K562 (cell line): ENCODE results near the gene KLF13. TPM values are rescaled to one million over a fixed set of nuclear protein-coding genes. Genes with fewer than 3 reads are reported as not detected.

Experiments used
- ATAC-seq: fragments of 200-7000 bp; cut with Tn5 transposase; 3 replicates; pipeline ENCODE4 v1.9.1; 2020; ENCODE audit warnings: moderate library complexity
- BruUV-seq: library from RNA; stranded (reverse); fragments of 400-500 nt; replicated peaks from 2 replicates; lab custom pipeline; 2021; lab: Mats Ljungman, UMichigan
- CTCF ChIA-PET: fragments of 300-600 bp; formaldehyde crosslinking; extraction: SDS; loops from one replicate; lab custom pipeline; 2021; ENCODE audit warnings: low intra/inter-chr PET ratio; lab: Yijun Ruan, JAX
- POLR2A ChIA-PET: fragments of 300-600, 350-650 bp; sonication (Branson Sonifier 250); formaldehyde crosslinking; extraction: SDS; loops from one replicate; lab custom pipeline; 2021; ENCODE audit warnings: antibody characterized with exemption, inconsistent platforms; lab: Yijun Ruan, JAX
- DNase-seq, 4 experiments: peaks; one replicate each; pipeline versions ENCODE4 v3.0.0 to v3.0.0-alpha.2; 2011 to 2018; ENCODE audit warnings: low spot score in 3 of 4, mixed read lengths in 3 of 4; ENCODE audit errors: extremely low read depth in 1 of 4
- FAIRE-seq: peaks from 2 replicates; lab custom pipeline; 2011; peaks lifted over from hg19 to GRCh38; lab: Jason Lieb, UNC
- H2AFZ ChIP-seq: 2 replicates; pipeline ENCODE4 v1.6.0; 2011; ENCODE audit warnings: low read depth, low read length, control low read depth, inconsistent platforms
- H3K27ac ChIP-seq: fragments of 200-600 bp; 3 replicates; pipeline ENCODE4 v1.8.0; 2011; ENCODE audit warnings: low read depth, mild to moderate bottlenecking, control low read depth, inconsistent platforms, low read length, moderate library complexity, mixed read lengths; ENCODE audit errors: extremely low read depth
- H3K27me3 ChIP-seq, 2 experiments: fragments of 300-600 bp in 1 of 2; 2 replicates in 1 of 2; 3 replicates in 1 of 2; pipeline versions ENCODE4 v1.6.0 to v1.8.0; 2011; ENCODE audit warnings: inconsistent platforms in 2 of 2, low read length in 2 of 2, mild to moderate bottlenecking in 1 of 2, mixed read lengths in 1 of 2, moderate library complexity in 1 of 2; ENCODE audit not compliant: control insufficient read depth in 2 of 2, insufficient read depth in 2 of 2
- H3K36me3 ChIP-seq: fragments of 300-600 bp; 3 replicates; pipeline ENCODE4 v1.8.0; 2011; ENCODE audit warnings: mild to moderate bottlenecking, low read length, inconsistent platforms; ENCODE audit not compliant: control insufficient read depth, insufficient read depth
- H3K4me1 ChIP-seq, 2 experiments: fragments of 200-600 bp in 1 of 2; replicated peaks in 1 of 2; 2 replicates in 1 of 2; 3 replicates in 1 of 2; pipeline versions ENCODE4 v1.5.1 to v1.8.0; 2011; ENCODE audit warnings: inconsistent platforms in 2 of 2, low read length in 2 of 2, mild to moderate bottlenecking in 1 of 2, mixed read lengths in 1 of 2, moderate library complexity in 1 of 2; ENCODE audit not compliant: control insufficient read depth in 2 of 2, insufficient read depth in 2 of 2
- H3K4me2 ChIP-seq: 2 replicates; pipeline ENCODE4 v1.6.1; 2011; ENCODE audit warnings: low read length, control low read depth, inconsistent platforms, mixed read lengths; ENCODE audit not compliant: insufficient read depth
- H3K4me3 ChIP-seq: fragments of 200-600 bp; sonication (generic), shearing (Covaris generic); 2 replicates; pipeline ENCODE4 v1.5.1; 2016; ENCODE audit warnings: control low read depth, inconsistent platforms
- H3K79me2 ChIP-seq: fragments of 200-600 bp; 3 replicates; pipeline ENCODE4 v1.8.0; 2011; ENCODE audit warnings: low read length, inconsistent platforms; ENCODE audit not compliant: control insufficient read depth, insufficient read depth
- H3K9ac ChIP-seq, 2 experiments: 2 replicates each; pipeline versions ENCODE4 v1.6.0 to v1.6.1; 2011; ENCODE audit warnings: low read depth in 2 of 2, low read length in 2 of 2, control low read depth in 1 of 2, inconsistent platforms in 1 of 2, mild to moderate bottlenecking in 1 of 2, mixed read lengths in 1 of 2; ENCODE audit not compliant: insufficient read depth in 1 of 2
- H3K9me1 ChIP-seq: one replicate; pipeline ENCODE4 v1.6.0; 2011; ENCODE audit warnings: inconsistent platforms, mild to moderate bottlenecking, low read length, moderate library complexity; ENCODE audit not compliant: control insufficient read depth, insufficient read depth
- H3K9me3 ChIP-seq: replicated peaks from 2 replicates; pipeline ENCODE4 v1.5.1; 2011; ENCODE audit warnings: low read depth, low read length, inconsistent platforms; ENCODE audit not compliant: control insufficient read depth, insufficient read depth
- H4K20me1 ChIP-seq: replicated peaks from 2 replicates; pipeline ENCODE4 v1.6.1; 2011; ENCODE audit warnings: low read length, inconsistent platforms, mixed read lengths; ENCODE audit not compliant: control insufficient read depth, insufficient read depth
- EHMT2 ChIP-seq: fragments of 450-650 bp; IDR thresholded peaks from 2 replicates; pipeline ENCODE4 v1.6.1; 2018; ENCODE audit warnings: antibody characterized with exemption
- MBD2 ChIP-seq: sonication (generic); IDR thresholded peaks from 2 replicates; pipeline ENCODE4 v1.6.1; 2016; ENCODE audit warnings: low read depth, borderline replicate concordance
- ZFX ChIP-seq: sonication (generic); formaldehyde crosslinking; IDR thresholded peaks from 2 replicates; pipeline ENCODE4 v1.8.0; 2022; ENCODE audit warnings: mild to moderate bottlenecking, missing genetic modification reagents, moderate library complexity
- ZNF12 ChIP-seq: sonication (generic); formaldehyde crosslinking; IDR thresholded peaks from 2 replicates; pipeline ENCODE4 v1.4.0; 2020; ENCODE audit warnings: mild to moderate bottlenecking, missing genetic modification reagents
- ZNF609 ChIP-seq: sonication (generic); formaldehyde crosslinking; IDR thresholded peaks from 2 replicates; pipeline ENCODE4 v1.8.1; 2023; ENCODE audit warnings: missing genetic modification reagents, mild to moderate bottlenecking, borderline replicate concordance
- ZNF764 ChIP-seq: fragments of 250-450 bp; sonication (Bioruptor Pico); IDR thresholded peaks from 2 replicates; pipeline ENCODE4 v1.4.0; 2020; ENCODE audit warnings: low read depth, mild to moderate bottlenecking, moderate library complexity
- WGBS: fragments of 100-300 bp; shearing (Covaris generic); methylation state at CpG from one replicate; pipeline ENCODE4 v1.1.6; 2016; ENCODE audit warnings: low coverage, mixed read lengths; ENCODE audit not compliant: insufficient coverage; ENCODE audit errors: missing lambda C conversion rate; 5-methylcytosine and 5-hydroxymethylcytosine counted together
- in situ Hi-C: fragments of 300-500 bp; cut with MboI; formaldehyde crosslinking; loops from 4 replicates; pipeline ENCODE4 v1.15.0; 2018; ENCODE audit warnings: inconsistent platforms, mixed read lengths
- intact Hi-C: fragments of 100-400 bp; cut with micrococcal nuclease; formaldehyde crosslinking; loops from 2 replicates; pipeline ENCODE4 v1.14.2; 2022
- polyA plus RNA-seq, 8 experiments: library from polyadenylated mRNA; depleted of rRNA in 4 of 8; stranded (reverse) in 5 of 8; unstranded in 3 of 8; fragments of >200 nt; fragmentation: Nextera tagmentation in 2 of 8; fragmentation: Illumina TruSeq in 1 of 8; extraction: Ambion mirVana in 2 of 8; extraction: Trizol in 1 of 8; gene quantifications; 2 replicates each; pipeline versions ENCODE4 v1.2.1 to v1.2.3, GENCODE V29; 2011 to 2014; ENCODE audit warnings: inconsistent platforms in 1 of 8, missing spikeins in 1 of 8
- total RNA-seq, 7 experiments: library from RNA; depleted of rRNA in 6 of 7; stranded (reverse); fragments of >200 nt in 6 of 7; fragmentation: Illumina TruSeq in 2 of 7; extraction: Trizol in 2 of 7; gene quantifications; 2 replicates each; pipeline versions ENCODE4 v1.2.1 to v1.2.3, GENCODE V29; 2011 to 2021; ENCODE audit warnings: low replicate concordance in 1 of 7
- TF ChIP-seq, protein P1 (sequence below): fragments of 250-450 bp; sonication (Bioruptor Pico); IDR thresholded peaks from 2 replicates; pipeline ENCODE4 v1.8.0; 2021; ENCODE audit warnings: moderate library complexity, mild to moderate bottlenecking, inconsistent platforms
- TF ChIP-seq, protein P2 (sequence below): fragments of 450-650 bp; IDR thresholded peaks from 2 replicates; pipeline ENCODE4 v1.6.1; 2016; ENCODE audit warnings: borderline replicate concordance

KLF13 gene
- total and polyA plus RNA-seq, 9 of the 15 experiments (the other 6 are each of a cell fraction or from before 2014, with no cell fraction given) = 1.8 to 10.5 (median 4.8) TPM

- peaks cover 32 to 43% of the 10 kb centered on the region in 2 experiments for H3K27me3 ChIP-seq
- no peaks in the 10 kb centered on the region for H3K9me1 ChIP-seq
- ChIA-PET CTCF (no interaction called here), POLR2A (no interaction called here)
- H3K9me3 ChIP-seq = no peaks in the 10 kb centered on the region
- H3K27ac ChIP-seq = no peak overlapping the region
- BruUV-seq = no TSS peak
- peaks cover 0 to 10% of the 10 kb centered on the region in 2 experiments; a peak in 3 of 5 replicates for H3K4me1 ChIP-seq
- WGBS = 0% methylated on average over 2 of the region's 2 CpGs
- H2AFZ ChIP-seq = no peak overlapping the region
- H3K79me2 ChIP-seq = no peaks in the 10 kb centered on the region
- DNase-seq = no peak
- H3K9ac ChIP-seq = no peak overlapping the region
- intact Hi-C loops (no loop called here), in situ Hi-C loops (no loop called here)
- no peak overlapping the region for H3K4me3 ChIP-seq
- no peak for ATAC-seq
- no peak for FAIRE-seq
- no peak for TF ChIP-seq ZNF764
- TF ChIP-seq, protein P1, sequence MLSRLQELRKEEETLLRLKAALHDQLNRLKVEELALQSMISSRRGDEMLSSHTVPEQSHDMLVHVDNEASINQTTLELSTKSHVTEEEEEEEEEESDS (CRISPR knock-in tag) = no peak
- TF ChIP-seq ZNF12 (CRISPR knock-in tag) = peak; percentile 98
- no peaks in the 10 kb centered on the region for H3K36me3 ChIP-seq
- H4K20me1 ChIP-seq = no peaks in the 10 kb centered on the region
- H3K4me2 ChIP-seq = no peak overlapping the region
Observed at GRCh38 chr15:31321418-31321817, 5.2 kb upstream of the KLF13 start.

DNA sequence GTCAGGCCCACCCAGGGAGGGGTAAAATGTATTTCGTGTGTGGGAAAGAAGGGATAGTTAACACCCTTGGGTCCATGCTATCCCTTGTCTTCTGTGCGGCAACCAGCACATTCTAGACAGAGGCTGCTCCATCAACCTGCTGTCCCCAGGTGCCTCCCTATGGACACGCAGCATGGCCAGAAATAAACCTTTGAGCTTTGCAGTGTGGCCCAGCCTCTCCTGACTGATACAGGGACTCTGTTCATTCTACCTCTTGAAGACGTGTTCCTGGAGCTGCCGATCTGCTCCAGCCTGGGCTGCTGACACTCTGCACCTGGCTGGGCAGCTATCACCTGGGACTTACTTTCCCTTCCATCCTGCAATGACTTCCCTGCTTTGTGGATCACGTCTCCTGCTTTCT is 4.1 kb upstream of the KLF13 start:
- FAIRE-seq = no peak
- no TSS peak for BruUV-seq
- TF ChIP-seq EHMT2 (no peak), ZFX (CRISPR knock-in tag) (no peak), ZNF609 (CRISPR knock-in tag) (no peak), MBD2 (no peak)
- TF ChIP-seq, protein P2, sequence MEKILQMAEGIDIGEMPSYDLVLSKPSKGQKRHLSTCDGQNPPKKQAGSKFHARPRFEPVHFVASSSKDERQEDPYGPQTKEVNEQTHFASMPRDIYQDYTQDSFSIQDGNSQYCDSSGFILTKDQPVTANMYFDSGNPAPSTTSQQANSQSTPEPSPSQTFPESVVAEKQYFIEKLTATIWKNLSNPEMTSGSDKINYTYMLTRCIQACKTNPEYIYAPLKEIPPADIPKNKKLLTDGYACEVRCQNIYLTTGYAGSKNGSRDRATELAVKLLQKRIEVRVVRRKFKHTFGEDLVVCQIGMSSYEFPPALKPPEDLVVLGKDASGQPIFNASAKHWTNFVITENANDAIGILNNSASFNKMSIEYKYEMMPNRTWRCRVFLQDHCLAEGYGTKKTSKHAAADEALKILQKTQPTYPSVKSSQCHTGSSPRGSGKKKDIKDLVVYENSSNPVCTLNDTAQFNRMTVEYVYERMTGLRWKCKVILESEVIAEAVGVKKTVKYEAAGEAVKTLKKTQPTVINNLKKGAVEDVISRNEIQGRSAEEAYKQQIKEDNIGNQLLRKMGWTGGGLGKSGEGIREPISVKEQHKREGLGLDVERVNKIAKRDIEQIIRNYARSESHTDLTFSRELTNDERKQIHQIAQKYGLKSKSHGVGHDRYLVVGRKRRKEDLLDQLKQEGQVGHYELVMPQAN = no peak

More for the DNA sequence above, 4.1 kb upstream of the KLF13 start:
- H3K4me2 ChIP-seq = no peak overlapping the region
- no peak overlapping the region for H3K4me3 ChIP-seq
- intact Hi-C loops = no loop called here
- H3K79me2 ChIP-seq = no peaks in the 10 kb centered on the region
- ATAC-seq (no peak), DNase-seq (no peak)
- ChIA-PET POLR2A (interaction anchor here (0.8 kb wide), 1 partner anchor 13 kb away, joined by 3 read pairs; no protein-coding TSS in a partner anchor), CTCF (no interaction called here)
- H3K27me3 ChIP-seq = peaks cover 30 to 36% of the 10 kb centered on the region in 2 experiments
- no peaks in the 10 kb centered on the region for H3K9me1 ChIP-seq
- no peak overlapping the region for H3K27ac ChIP-seq
- H3K36me3 ChIP-seq = no peaks in the 10 kb centered on the region
- H3K9ac ChIP-seq = no peak overlapping the region
- H4K20me1 ChIP-seq = no peaks in the 10 kb centered on the region
- in situ Hi-C loops = no loop called here
- WGBS = 13% methylated on average over 6 of the region's 6 CpGs
- no peak overlapping the region for H2AFZ ChIP-seq
- H3K4me1 ChIP-seq = peaks cover 0 to 18% of the 10 kb centered on the region in 2 experiments; a peak in 3 of 5 replicates
- H3K9me3 ChIP-seq = no peaks in the 10 kb centered on the region
